SK-N-MC (cell line): ENCODE measurements around the gene WIPF3.

Experiments
- EZH2 ChIP-seq: fragments of 200-600 bp; sonication (generic); IDR thresholded peaks from one replicate; pipeline ENCODE4 v1.6.1; 2017; ENCODE audit warnings: antibody characterized with exemption
- POLR2AphosphoS5 ChIP-seq: IDR thresholded peaks from 2 replicates; pipeline ENCODE4 v1.6.1; 2012; ENCODE audit warnings: mild to moderate bottlenecking, low read depth, low read length, borderline replicate concordance

DNA sequence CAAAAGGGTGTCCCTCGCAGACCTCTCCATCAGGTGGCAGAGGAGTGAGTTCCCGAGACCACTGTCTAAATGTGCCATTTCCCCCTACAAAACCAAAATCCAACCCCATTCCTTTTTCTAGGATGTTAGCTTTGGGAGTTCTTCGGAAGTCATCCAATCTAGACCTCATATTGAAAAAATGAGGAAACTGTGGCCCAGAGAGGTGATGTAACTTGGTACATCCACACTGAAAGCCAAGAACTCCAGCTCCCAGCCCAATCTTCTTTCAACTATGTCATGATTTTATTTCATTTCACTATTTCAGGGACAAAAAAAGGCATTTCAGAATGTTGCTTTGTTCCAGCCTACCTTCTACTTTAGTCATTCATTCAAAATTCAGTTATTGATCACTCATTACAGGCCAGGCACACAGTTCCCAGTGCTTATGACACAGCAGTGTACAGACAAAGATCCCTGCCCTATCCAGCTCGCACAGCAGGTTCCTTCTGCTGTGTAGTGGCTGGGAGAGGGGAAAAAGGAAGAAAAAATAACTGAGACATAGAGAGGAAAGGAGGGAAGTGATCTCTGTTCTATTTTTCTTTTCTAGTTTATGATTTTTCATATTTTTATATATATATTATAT lies 147.5 kb downstream of the WIPF3 start:
- TF ChIP-seq POLR2AphosphoS5 (no peak), EZH2 (no peak)
